ENCODE data around the gene CASKIN1.
"Not testable (repeated sequence)": the region's sequence is repeated elsewhere in the genome, so short reads cannot be mapped to it uniquely, and the experiment has no call there.

Gene CASKIN1

GRCh38 chr16:2155091-2155950, 41.1 kb downstream of the CASKIN1 start, which contains the start of gene TRAF7:
TSS of gene TRAF7 (plus strand) at chr16:2155782. CDS start at chr16:2163921, 8,139 bp downstream.
- peak; percentile 100 for DNase-seq

GRCh38 chr16:2154533-2155090, 41.8 kb downstream of the CASKIN1 start:
- peak; percentile 76 for DNase-seq

GRCh38 chr16:2152695-2153506, 43.5 kb downstream of the CASKIN1 start:
- peak; percentile 65 for DNase-seq

GRCh38 chr16:2151188-2152091, 45.0 kb downstream of the CASKIN1 start:
- peak; percentile 92 for DNase-seq

GRCh38 chr16:2150418-2151187, 45.8 kb downstream of the CASKIN1 start:
- peak; percentile 99 for DNase-seq

- peak; percentile 78 for DNase-seq
Observed at GRCh38 chr16:2149630-2150417, 46.6 kb downstream of the CASKIN1 start.

GRCh38 chr16:2148714-2149629, 47.4 kb downstream of the CASKIN1 start:
- peak; percentile 72 for DNase-seq

- DNase-seq = peak; percentile 91
Observed at GRCh38 chr16:2147981-2148671, 48.3 kb downstream of the CASKIN1 start, which contains the start of gene RAB26. TSS of gene RAB26 (plus strand) at chr16:2148625. CDS start at chr16:2148784, 159 bp downstream.

GRCh38 chr16:2147378-2147777, 49.0 kb downstream of the CASKIN1 start:
- DNase-seq = peak; percentile 52

GRCh38 chr16:2145843-2146242, 50.6 kb downstream of the CASKIN1 start:
- no peak for DNase-seq

GRCh38 chr16:2143878-2144485, 52.4 kb downstream of the CASKIN1 start:
- DNase-seq = no peak

- DNase-seq = no peak
Observed at GRCh38 chr16:2142942-2143877, 53.2 kb downstream of the CASKIN1 start.

GRCh38 chr16:2135770-2136490, 60.5 kb downstream of the CASKIN1 start, which contains the start of gene PKD1:
TSS of gene PKD1 (minus strand) at chr16:2135898. CDS start at chr16:2135689, 209 bp downstream.
- DNase-seq = peak; percentile 92

- DNase-seq = not testable (repeated sequence)
Observed at GRCh38 chr16:2135071-2135470, 61.3 kb downstream of the CASKIN1 start.

- not testable (repeated sequence) for DNase-seq
Observed at GRCh38 chr16:2133797-2134196, 62.6 kb downstream of the CASKIN1 start.

GRCh38 chr16:2129890-2130447, 66.4 kb downstream of the CASKIN1 start:
- not testable (repeated sequence) for DNase-seq
